KOPT-K1 (cell line): ENCODE results near the gene ABTB2.

Source experiments
- H3K27ac ChIP-seq: fragments of 200-600 bp; sonication (generic); 2 replicates; pipeline ENCODE4 v1.5.1; 2016; ENCODE audit warnings: antibody characterized with exemption, mild to moderate bottlenecking, low read depth, low read length; ENCODE audit not compliant: poor library complexity, severe bottlenecking
- H3K36me3 ChIP-seq: fragments of 200-600 bp; sonication (generic); 2 replicates; pipeline ENCODE4 v1.5.1; 2017; ENCODE audit warnings: antibody characterized with exemption, mild to moderate bottlenecking, low read length, moderate library complexity; ENCODE audit not compliant: insufficient read depth
- H3K9me3 ChIP-seq: fragments of 200-600 bp; sonication (generic); 2 replicates; pipeline ENCODE4 v1.5.1; 2017; ENCODE audit warnings: antibody characterized with exemption, low read length, mild to moderate bottlenecking; ENCODE audit not compliant: insufficient read depth, poor library complexity, severe bottlenecking

Gene ABTB2

GRCh38 chr11:34353881-34354280 is 3.9 kb downstream of the ABTB2 start:
- Histone ChIP-seq H3K36me3 (no peaks in the 10 kb centered on the region), H3K27ac (no peak overlapping the region), H3K9me3 (no peaks in the 10 kb centered on the region)

- Histone ChIP-seq H3K9me3 (no peaks in the 10 kb centered on the region), H3K27ac (no peak overlapping the region), H3K36me3 (no peaks in the 10 kb centered on the region)
Measured at GRCh38 chr11:34351687-34352469, 5.9 kb downstream of the ABTB2 start.

- H3K27ac ChIP-seq: no peak overlapping the region
- H3K36me3 ChIP-seq: no peaks in the 10 kb centered on the region
- no peaks in the 10 kb centered on the region for H3K9me3 ChIP-seq
Measured at GRCh38 chr11:34351051-34351450, 6.8 kb downstream of the ABTB2 start.

GRCh38 chr11:34349882-34350281 is 7.9 kb downstream of the ABTB2 start:
- Histone ChIP-seq H3K36me3 (no peaks in the 10 kb centered on the region), H3K9me3 (no peaks in the 10 kb centered on the region), H3K27ac (no peak overlapping the region)

- Histone ChIP-seq H3K27ac (no peak overlapping the region), H3K36me3 (no peaks in the 10 kb centered on the region)
Measured at GRCh38 chr11:34348919-34349318, 8.9 kb downstream of the ABTB2 start.

GRCh38 chr11:34348096-34348495 is 9.7 kb downstream of the ABTB2 start:
- Histone ChIP-seq H3K27ac (no peak overlapping the region), H3K9me3 (no peaks in the 10 kb centered on the region), H3K36me3 (no peaks in the 10 kb centered on the region)

More at GRCh38 chr11:34348919-34349318, 8.9 kb downstream of the ABTB2 start:
- no peaks in the 10 kb centered on the region for H3K9me3 ChIP-seq

- no peak overlapping the region for H3K27ac ChIP-seq
- H3K9me3 ChIP-seq: no peaks in the 10 kb centered on the region
- H3K36me3 ChIP-seq: no peaks in the 10 kb centered on the region
Measured at GRCh38 chr11:34346551-34346950, 11.3 kb downstream of the ABTB2 start.

GRCh38 chr11:34345991-34346480 is 11.8 kb downstream of the ABTB2 start:
- Histone ChIP-seq H3K9me3 (no peaks in the 10 kb centered on the region), H3K27ac (no peak overlapping the region), H3K36me3 (no peaks in the 10 kb centered on the region)

- Histone ChIP-seq H3K27ac (no peak overlapping the region), H3K9me3 (no peaks in the 10 kb centered on the region)
Measured at GRCh38 chr11:34345540-34345876, 12.3 kb downstream of the ABTB2 start.

GRCh38 chr11:34344768-34345539 is 12.9 kb downstream of the ABTB2 start:
- Histone ChIP-seq H3K27ac (no peak overlapping the region), H3K9me3 (no peaks in the 10 kb centered on the region), H3K36me3 (no peaks in the 10 kb centered on the region)

More at GRCh38 chr11:34345540-34345876, 12.3 kb downstream of the ABTB2 start:
- no peaks in the 10 kb centered on the region for H3K36me3 ChIP-seq

- Histone ChIP-seq H3K36me3 (no peaks in the 10 kb centered on the region), H3K27ac (no peak overlapping the region), H3K9me3 (no peaks in the 10 kb centered on the region)
Measured at GRCh38 chr11:34344410-34344767, 13.4 kb downstream of the ABTB2 start.

- Histone ChIP-seq H3K36me3 (no peaks in the 10 kb centered on the region), H3K27ac (no peak overlapping the region), H3K9me3 (no peaks in the 10 kb centered on the region)
Measured at GRCh38 chr11:34343686-34344085, 14.1 kb downstream of the ABTB2 start.

- Histone ChIP-seq H3K36me3 (no peaks in the 10 kb centered on the region), H3K27ac (no peak overlapping the region), H3K9me3 (no peaks in the 10 kb centered on the region)
Measured at GRCh38 chr11:34343153-34343552, 14.7 kb downstream of the ABTB2 start.

GRCh38 chr11:34341931-34342533 is 15.8 kb downstream of the ABTB2 start:
- H3K9me3 ChIP-seq: no peaks in the 10 kb centered on the region
- no peak overlapping the region for H3K27ac ChIP-seq
- no peaks in the 10 kb centered on the region for H3K36me3 ChIP-seq

- H3K9me3 ChIP-seq: no peaks in the 10 kb centered on the region
- no peaks in the 10 kb centered on the region for H3K36me3 ChIP-seq
- no peak overlapping the region for H3K27ac ChIP-seq
Measured at GRCh38 chr11:34341096-34341495, 16.7 kb downstream of the ABTB2 start.
